GM18870 (cell line): Measurements from ENCODE around the gene DPYSL5.

Experiments used
- ATAC-seq: cut with Tn5 transposase; IDR thresholded peaks from one replicate; pipeline ENCODE4 v1.9.1; 2021; ENCODE audit warnings: moderate library complexity; ENCODE audit not compliant: unreplicated experiment

The DPYSL5 gene

GRCh38 chr2:26924731-26925099, 76.8 kb downstream of the DPYSL5 start:
- no peak for ATAC-seq

GRCh38 chr2:26925100-26925791, 77.3 kb downstream of the DPYSL5 start:
- ATAC-seq = no peak

- no peak for ATAC-seq
Measured at GRCh38 chr2:26927221-26927620, 79.3 kb downstream of the DPYSL5 start.

- ATAC-seq = no peak
Measured at GRCh38 chr2:26932974-26933373, 85.0 kb downstream of the DPYSL5 start.

- ATAC-seq = no peak
Measured at GRCh38 chr2:26933431-26934334, 85.8 kb downstream of the DPYSL5 start.

GRCh38 chr2:26934335-26934724, 86.4 kb downstream of the DPYSL5 start:
- ATAC-seq = no peak

GRCh38 chr2:26934985-26935384, 87.1 kb downstream of the DPYSL5 start:
- ATAC-seq = no peak

GRCh38 chr2:26936855-26937254, 88.9 kb downstream of the DPYSL5 start:
- ATAC-seq = no peak

- ATAC-seq = no peak
Measured at GRCh38 chr2:26938399-26939118, 90.6 kb downstream of the DPYSL5 start.

GRCh38 chr2:26940001-26940400, 92.1 kb downstream of the DPYSL5 start:
- ATAC-seq = no peak

- no peak for ATAC-seq
Measured at GRCh38 chr2:26941486-26941885, 93.6 kb downstream of the DPYSL5 start.

- ATAC-seq = no peak
Measured at GRCh38 chr2:26942543-26943295, 94.8 kb downstream of the DPYSL5 start.

- ATAC-seq = no peak
Measured at GRCh38 chr2:26945991-26946750, 98.2 kb downstream of the DPYSL5 start.

- ATAC-seq = no peak
Measured at GRCh38 chr2:26946841-26947784, 99.2 kb downstream of the DPYSL5 start.

GRCh38 chr2:26948800-26949199, 100.9 kb downstream of the DPYSL5 start:
- no peak for ATAC-seq

GRCh38 chr2:26950246-26950645, 102.3 kb downstream of the DPYSL5 start:
- no peak for ATAC-seq

- no peak for ATAC-seq
Measured at GRCh38 chr2:26951236-26951635, 103.3 kb downstream of the DPYSL5 start.

GRCh38 chr2:26952374-26952773, 104.4 kb downstream of the DPYSL5 start:
- no peak for ATAC-seq

GRCh38 chr2:26954135-26954534, 106.2 kb downstream of the DPYSL5 start:
- ATAC-seq = no peak
